Activated naive CD4-positive, alpha-beta T cell treated with anti-CD3 and anti-CD28 coated beads, Interleukin-2, amount 10 ng/mL, durations not matched to agents 7 days and 5 days (primary cell): ENCODE data around the gene ADAMTS2.

ENCODE experiments used
- CTCF ChIA-PET: fragments of 350-600 bp; sonication (Branson Sonifier 250); formaldehyde crosslinking; loops from one replicate; lab custom pipeline; 2021; ENCODE audit warnings: antibody characterized with exemption; lab: Charles Lee
- DNase-seq: peaks from one replicate; pipeline ENCODE4 v3.0.0-alpha.2; 2020
- H3K27ac Mint-ChIP-seq: one replicate; pipeline ENCODE4 v1.8.0; 2021; ENCODE audit warnings: mild to moderate bottlenecking, moderate library complexity, mixed read lengths
- H3K27me3 Mint-ChIP-seq: one replicate; pipeline ENCODE4 v1.8.0; 2021; ENCODE audit warnings: mild to moderate bottlenecking, mixed read lengths
- H3K36me3 Mint-ChIP-seq: one replicate; pipeline ENCODE4 v1.8.0; 2021; ENCODE audit warnings: mixed read lengths
- H3K4me1 Mint-ChIP-seq: one replicate; pipeline ENCODE4 v1.8.0; 2021; ENCODE audit warnings: mixed read lengths
- H3K4me3 Mint-ChIP-seq: one replicate; pipeline ENCODE4 v1.8.0; 2021; ENCODE audit warnings: mild to moderate bottlenecking, moderate library complexity, mixed read lengths
- H3K9me3 Mint-ChIP-seq: one replicate; pipeline ENCODE4 v1.8.0; 2021; ENCODE audit warnings: mixed read lengths

Gene ADAMTS2

DNA sequence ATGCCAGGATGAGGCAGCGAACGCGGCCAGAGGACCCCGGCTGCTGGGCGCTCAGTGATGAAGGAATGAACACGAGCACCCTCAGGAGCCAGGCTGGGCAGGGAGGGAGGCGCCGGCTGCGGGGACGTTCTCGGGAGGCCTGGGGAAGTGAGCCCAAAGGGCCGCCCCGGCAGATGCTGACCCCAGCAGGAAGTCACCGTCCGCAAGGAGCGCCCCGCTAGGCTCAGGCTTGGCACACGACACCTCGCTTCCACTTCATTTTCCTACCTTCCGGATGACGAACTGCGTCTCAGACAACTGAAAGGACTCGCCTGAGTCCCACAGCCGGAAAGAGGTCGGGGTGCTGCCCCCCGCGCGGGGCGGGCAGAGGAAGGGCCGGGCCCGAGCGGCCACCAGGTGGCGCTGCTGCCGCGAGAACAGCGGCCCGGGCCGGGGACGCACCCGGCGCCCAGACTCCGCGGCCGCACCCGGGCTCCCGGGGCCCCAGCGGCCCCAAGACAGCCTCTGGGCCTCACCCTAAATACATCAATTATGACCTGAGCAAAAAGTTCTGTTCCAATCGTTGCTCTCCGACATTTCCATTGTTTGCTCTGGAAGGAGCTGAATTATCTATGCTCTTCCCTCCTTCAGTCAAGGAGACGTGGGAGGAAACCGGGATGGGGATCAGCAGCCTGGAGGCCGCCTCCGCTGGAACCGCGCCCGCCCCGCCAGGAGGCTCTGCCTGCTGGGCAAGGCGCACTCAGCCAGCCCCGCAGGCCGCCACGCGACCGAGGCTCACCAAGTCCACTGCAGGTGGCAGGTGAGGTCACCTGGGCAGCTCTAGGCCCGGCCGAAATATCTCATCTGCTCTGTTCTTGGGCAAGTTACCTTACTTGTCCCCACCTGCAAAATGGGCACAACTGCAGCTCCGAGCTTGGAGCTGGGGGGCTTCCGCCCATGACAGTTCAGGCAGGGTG is 178.1 kb downstream of the ADAMTS2 start:
- Mint-ChIP-seq H3K4me3 (no peak overlapping the region), H3K27ac (no peak overlapping the region), H3K9me3 (peaks cover 5% of the 10 kb centered on the region), H3K36me3 (no peaks in the 10 kb centered on the region), H3K4me1 (peaks cover 3% of the 10 kb centered on the region), H3K27me3 (peaks cover 9% of the 10 kb centered on the region)
- peak; percentile 59 for DNase-seq
- CTCF ChIA-PET = interaction anchor here (0.8 to 2.1 kb wide), 4 partner anchors 15 to 327 kb away, joined by 3 to 11 read pairs (median 4); no protein-coding TSS in a partner anchor

GRCh38 chr5:179166171-179166885 is 178.9 kb downstream of the ADAMTS2 start:
- peaks cover 3% of the 10 kb centered on the region for H3K4me1 Mint-ChIP-seq
- peaks cover 5% of the 10 kb centered on the region for H3K27me3 Mint-ChIP-seq
- no peaks in the 10 kb centered on the region for H3K36me3 Mint-ChIP-seq
- CTCF ChIA-PET = interaction anchor here (0.8 to 2.1 kb wide), 2 partner anchors 24 to 327 kb away, joined by 4 to 11 read pairs; no protein-coding TSS in a partner anchor
- H3K9me3 Mint-ChIP-seq = peaks cover 8% of the 10 kb centered on the region
- H3K4me3 Mint-ChIP-seq = no peak overlapping the region
- no peak for DNase-seq
- no peak overlapping the region for H3K27ac Mint-ChIP-seq

DNA sequence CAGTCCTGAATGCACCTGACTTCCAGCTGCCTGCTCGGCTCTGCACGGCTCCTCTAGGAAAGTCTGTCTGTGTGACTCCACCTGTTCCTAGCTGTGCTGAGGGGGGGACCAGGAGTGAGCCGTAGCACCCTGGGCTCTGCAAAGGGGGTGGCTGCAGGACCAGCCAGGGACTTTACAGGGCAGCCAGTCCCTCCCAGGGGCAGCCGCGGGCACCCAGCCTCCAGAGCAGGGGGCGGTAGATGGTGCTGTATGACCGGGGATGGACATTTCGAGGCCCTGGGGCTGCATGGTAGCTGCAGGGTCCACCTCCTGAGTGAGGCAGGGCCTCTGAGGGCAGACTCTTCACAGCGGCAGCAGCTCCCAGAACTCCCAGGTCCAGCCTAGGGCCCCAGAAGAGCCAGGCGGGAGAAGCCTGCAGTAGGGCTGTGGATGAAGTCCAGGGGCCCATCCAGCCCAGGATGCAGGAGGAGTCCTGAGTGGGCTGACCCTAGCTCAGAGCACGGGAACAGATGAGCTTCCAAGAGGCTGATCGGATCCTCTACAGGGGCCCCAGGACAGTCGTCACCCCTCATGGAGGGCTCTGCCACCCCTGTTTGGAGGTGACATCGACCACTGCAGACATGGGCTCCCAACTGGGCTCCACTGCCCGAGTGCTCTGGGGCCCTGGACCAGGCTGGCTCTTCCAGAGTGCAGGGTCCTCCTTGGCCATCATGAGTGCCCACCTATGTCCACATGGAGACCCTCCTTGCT is 179.7 kb downstream of the ADAMTS2 start:
- peaks cover 5% of the 10 kb centered on the region for H3K27me3 Mint-ChIP-seq
- H3K27ac Mint-ChIP-seq = no peak overlapping the region
- H3K9me3 Mint-ChIP-seq = peaks cover 13% of the 10 kb centered on the region
- no peaks in the 10 kb centered on the region for H3K36me3 Mint-ChIP-seq
- H3K4me3 Mint-ChIP-seq = no peak overlapping the region
- no peak for DNase-seq
- H3K4me1 Mint-ChIP-seq = peaks cover 3% of the 10 kb centered on the region
- CTCF ChIA-PET = interaction anchor here (0.8 to 2.1 kb wide), 3 partner anchors 23 to 328 kb away, joined by 3 to 11 read pairs (median 4); no protein-coding TSS in a partner anchor

DNA sequence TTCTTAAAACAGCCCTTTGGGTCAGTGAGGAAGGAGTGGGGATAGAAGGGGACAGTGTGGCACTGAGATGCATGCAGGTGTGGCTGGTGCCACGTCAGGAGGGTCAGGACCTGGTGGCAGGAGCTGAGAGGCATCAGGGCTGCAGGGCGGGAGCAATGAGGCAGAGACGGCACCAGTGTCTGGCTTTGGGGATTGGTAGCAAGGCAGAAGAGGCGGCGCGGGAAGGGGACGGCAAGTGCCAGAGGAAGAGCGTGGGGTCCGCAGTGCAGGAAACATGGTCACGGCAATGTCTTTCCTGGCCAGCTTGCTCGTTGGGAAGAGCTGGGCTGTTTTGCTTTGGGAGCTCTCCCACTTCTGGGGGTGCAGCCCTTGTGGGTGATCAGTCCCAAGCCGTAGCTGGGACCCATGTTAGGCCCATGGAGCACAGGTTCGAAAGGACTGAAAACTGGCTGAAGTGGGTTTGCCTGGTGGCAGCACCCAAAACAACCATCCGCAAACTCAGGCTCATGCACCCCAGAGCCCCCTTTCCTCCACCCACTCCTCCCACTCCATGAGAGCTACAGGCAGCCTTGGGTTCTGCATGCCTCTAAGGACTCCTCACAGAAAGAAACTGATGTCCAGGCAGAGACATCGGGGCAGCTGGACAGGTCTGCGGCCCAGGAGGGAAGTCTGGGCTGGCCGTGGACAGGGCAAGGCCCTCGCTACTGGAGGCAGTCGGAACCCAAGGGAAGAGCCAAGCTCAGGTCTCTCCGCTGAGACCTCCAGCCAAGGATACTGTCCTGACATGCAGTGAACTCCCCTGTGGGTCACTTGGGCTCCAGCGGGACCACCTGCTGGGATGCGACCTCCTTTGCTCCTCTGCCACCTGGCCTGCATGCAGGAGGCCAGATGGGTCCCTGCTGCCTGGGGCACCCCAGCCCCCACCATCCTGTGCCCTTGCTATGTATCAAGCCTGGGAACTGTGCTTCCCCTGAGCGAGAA is 180.6 kb downstream of the ADAMTS2 start:
- no peaks in the 10 kb centered on the region for H3K36me3 Mint-ChIP-seq
- no peak overlapping the region for H3K4me3 Mint-ChIP-seq
- peaks cover 15% of the 10 kb centered on the region for H3K9me3 Mint-ChIP-seq
- H3K27ac Mint-ChIP-seq = no peak overlapping the region
- CTCF ChIA-PET = interaction anchor here (0.8 kb wide), 1 partner anchor 329 kb away, joined by 3 read pairs; no protein-coding TSS in a partner anchor
- H3K4me1 Mint-ChIP-seq = peaks cover 3% of the 10 kb centered on the region
- H3K27me3 Mint-ChIP-seq = peaks cover 5% of the 10 kb centered on the region
- DNase-seq = no peak

DNA sequence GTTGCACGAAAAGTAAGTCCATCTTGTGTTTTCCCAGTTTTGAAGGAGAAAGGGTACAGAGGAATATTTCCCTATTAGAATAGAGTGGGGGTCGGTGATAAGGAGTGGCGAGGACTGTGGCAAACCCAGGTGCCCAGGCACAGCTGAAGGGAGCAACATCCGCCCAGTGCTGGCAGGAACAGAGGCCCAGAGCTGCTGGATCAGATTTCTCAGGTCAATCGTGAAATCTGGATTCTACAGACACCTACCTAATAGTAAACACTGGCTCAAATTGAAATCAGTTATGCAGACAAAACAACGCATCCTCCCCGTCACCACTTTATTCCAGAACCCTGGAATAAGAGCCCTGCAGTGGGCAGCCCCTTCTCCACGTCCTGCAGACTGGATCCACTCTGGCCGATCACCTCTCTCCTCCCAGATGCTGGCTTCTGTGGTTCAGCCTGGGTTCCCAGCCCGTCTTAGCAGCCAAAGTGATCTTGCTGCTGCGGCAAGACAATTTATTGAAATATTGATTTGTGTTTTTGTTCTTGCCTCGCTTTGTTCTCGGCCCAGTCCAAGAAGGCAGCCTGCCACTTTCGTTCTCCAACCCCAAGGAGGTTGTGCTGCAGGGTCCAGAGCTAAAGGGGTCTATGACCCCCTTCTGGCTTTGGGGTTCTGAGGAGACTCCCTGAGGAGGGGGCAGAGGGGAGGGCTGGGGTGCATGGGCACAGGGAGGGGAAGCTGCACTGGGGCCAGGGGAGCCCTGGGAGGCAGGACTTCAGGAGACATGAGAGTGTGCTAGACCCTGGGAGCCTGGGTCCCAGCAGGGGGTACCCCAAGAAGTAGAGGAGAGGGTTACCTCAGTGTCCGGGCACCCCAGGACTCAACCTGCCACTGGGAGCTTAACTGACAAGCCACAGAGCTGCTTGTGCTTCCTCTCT is 181.8 kb downstream of the ADAMTS2 start:
- no peak overlapping the region for H3K4me3 Mint-ChIP-seq
- CTCF ChIA-PET = no interaction called here
- no peak for DNase-seq
- peaks cover 8% of the 10 kb centered on the region for H3K27me3 Mint-ChIP-seq
- H3K27ac Mint-ChIP-seq = no peak overlapping the region
- peaks cover 15% of the 10 kb centered on the region for H3K9me3 Mint-ChIP-seq
- H3K4me1 Mint-ChIP-seq = peaks cover 3% of the 10 kb centered on the region
- H3K36me3 Mint-ChIP-seq = no peaks in the 10 kb centered on the region

DNA sequence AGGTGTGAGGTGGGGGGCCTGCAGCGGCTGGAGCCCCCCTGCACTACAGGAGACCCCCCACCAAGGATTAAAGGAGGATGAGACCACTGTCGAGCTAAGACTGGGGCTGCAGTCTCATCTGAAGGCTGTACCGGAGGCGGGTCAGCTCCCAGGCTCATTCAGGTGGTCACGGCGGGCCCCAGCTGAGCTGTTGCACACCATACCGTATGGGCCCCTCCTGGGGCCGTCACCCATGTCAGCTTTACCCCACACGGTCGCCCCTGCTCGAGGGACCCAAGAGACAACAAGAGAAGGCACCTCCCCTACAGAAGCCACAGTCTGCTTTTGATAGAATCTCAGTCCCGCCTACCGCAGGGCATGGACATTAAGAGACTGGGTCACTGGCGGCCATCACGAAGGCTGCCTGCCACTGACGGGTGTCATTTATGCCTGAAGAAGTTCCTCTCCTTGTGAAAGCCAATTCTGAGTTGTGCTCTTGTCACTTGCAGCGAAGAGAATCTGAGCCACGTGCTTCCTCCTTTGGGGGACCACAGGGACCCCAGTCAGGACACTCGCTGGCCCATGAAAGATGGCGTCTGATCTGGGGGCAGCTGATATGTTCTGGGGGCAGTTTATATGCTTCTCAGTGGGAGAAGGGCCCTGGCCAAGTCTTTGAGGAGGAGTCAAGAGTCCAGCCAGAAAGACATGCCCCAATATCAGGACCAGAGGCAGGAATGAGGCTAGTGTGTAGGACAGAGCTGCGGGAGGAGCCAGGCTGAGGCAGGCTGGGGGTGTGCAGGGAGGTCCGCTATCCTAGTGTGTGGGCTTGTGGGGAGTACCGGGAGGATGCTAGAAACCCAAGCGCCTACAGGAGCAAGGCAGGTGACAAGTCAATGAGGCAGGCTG is 182.7 kb downstream of the ADAMTS2 start:
- no peak overlapping the region for H3K27ac Mint-ChIP-seq
- peaks cover under 1% of the 10 kb centered on the region for H3K4me1 Mint-ChIP-seq
- no peaks in the 10 kb centered on the region for H3K36me3 Mint-ChIP-seq
- CTCF ChIA-PET = no interaction called here
- peaks cover 15% of the 10 kb centered on the region for H3K9me3 Mint-ChIP-seq
- no peak overlapping the region for H3K4me3 Mint-ChIP-seq
- no peak for DNase-seq
- peaks cover 8% of the 10 kb centered on the region for H3K27me3 Mint-ChIP-seq

DNA sequence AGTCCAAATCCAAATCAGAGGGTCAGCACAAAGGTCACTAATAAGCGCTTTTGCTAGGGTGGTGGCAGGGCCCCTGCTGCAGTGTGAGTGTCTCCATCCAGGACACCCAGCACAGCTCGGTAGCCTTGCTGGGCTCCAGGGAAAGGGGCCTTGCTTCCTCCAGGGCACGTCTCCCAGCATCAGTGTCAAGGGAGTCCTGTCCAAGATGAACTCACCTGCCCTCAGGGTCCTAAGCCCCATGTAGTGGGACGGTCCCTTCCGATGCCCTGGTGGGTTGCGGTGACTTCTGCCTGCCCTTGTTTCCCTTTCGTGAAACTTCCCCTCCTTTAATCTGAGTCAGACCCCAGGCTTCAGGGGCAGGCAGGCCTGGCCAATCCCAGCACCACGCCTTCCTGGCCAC is 183.4 kb downstream of the ADAMTS2 start:
- Mint-ChIP-seq H3K4me1 (no peaks in the 10 kb centered on the region), H3K27ac (no peak overlapping the region), H3K4me3 (no peak overlapping the region), H3K9me3 (peaks cover 15% of the 10 kb centered on the region), H3K27me3 (peaks cover 8% of the 10 kb centered on the region), H3K36me3 (no peaks in the 10 kb centered on the region)
- CTCF ChIA-PET = no interaction called here
- DNase-seq = no peak

GRCh38 chr5:179160584-179160983 is 184.7 kb downstream of the ADAMTS2 start:
- DNase-seq = no peak
- no peaks in the 10 kb centered on the region for H3K4me1 Mint-ChIP-seq
- H3K27me3 Mint-ChIP-seq = peaks cover 3% of the 10 kb centered on the region

DNA sequence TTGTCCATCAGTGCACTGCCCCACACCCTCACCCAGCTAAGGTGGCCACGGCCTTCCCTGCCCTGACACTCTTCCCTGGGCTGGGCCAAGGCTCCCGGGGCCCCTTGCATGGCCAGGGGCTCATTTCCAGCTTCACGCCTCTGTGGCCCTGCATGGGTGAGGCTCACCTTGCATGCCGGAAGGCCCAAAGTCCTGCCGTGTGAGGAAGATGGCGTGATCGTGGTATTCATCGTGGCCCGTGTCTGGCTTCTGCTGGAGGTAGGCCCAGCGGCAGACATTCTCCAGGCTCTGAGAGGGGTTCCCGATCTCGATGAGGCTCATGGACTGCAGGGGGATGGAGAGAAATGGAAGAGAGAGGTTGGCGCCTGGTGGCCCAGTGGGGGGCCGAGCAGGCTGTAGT is 186.7 kb downstream of the ADAMTS2 start:
- Mint-ChIP-seq H3K27me3 (peaks cover 3% of the 10 kb centered on the region), H3K36me3 (no peaks in the 10 kb centered on the region), H3K4me3 (no peak overlapping the region)

More at GRCh38 chr5:179160584-179160983, 184.7 kb downstream of the ADAMTS2 start:
- no peaks in the 10 kb centered on the region for H3K36me3 Mint-ChIP-seq
- peaks cover 15% of the 10 kb centered on the region for H3K9me3 Mint-ChIP-seq
- H3K27ac Mint-ChIP-seq = no peak overlapping the region
- no peak overlapping the region for H3K4me3 Mint-ChIP-seq
- CTCF ChIA-PET = no interaction called here

GRCh38 chr5:179154991-179155955 is 190.0 kb downstream of the ADAMTS2 start:
- Mint-ChIP-seq H3K27me3 (peaks cover 3% of the 10 kb centered on the region), H3K36me3 (no peaks in the 10 kb centered on the region), H3K27ac (no peak overlapping the region), H3K4me1 (no peaks in the 10 kb centered on the region), H3K9me3 (peaks cover 2% of the 10 kb centered on the region), H3K4me3 (no peak overlapping the region)
- CTCF ChIA-PET = no interaction called here
- DNase-seq = no peak

More for the DNA sequence above, 186.7 kb downstream of the ADAMTS2 start:
- Mint-ChIP-seq H3K27ac (no peak overlapping the region), H3K4me1 (no peaks in the 10 kb centered on the region), H3K9me3 (peaks cover 15% of the 10 kb centered on the region)
- CTCF ChIA-PET = no interaction called here
- no peak for DNase-seq
